DMS53 treated with DMSO at 0.1 percent for 48 hours (cell line): Measurements from ENCODE around the gene FGFR4.

Source experiments
- DNase-seq: peaks from one replicate; lab custom pipeline; 2025; ENCODE audit not compliant: unreplicated experiment; lab: John Stamatoyannopoulos, UW

Gene FGFR4

GRCh38 chr5:177099422-177100093, 12.8 kb downstream of the FGFR4 start:
- peak; percentile 21 for DNase-seq

GRCh38 chr5:177100714-177101121, 14.0 kb downstream of the FGFR4 start:
- no peak for DNase-seq

- DNase-seq: peak; percentile 45
Measured at GRCh38 chr5:177103523-177104253, 17.0 kb downstream of the FGFR4 start.

- DNase-seq: no peak
Measured at GRCh38 chr5:177105691-177106476, 19.2 kb downstream of the FGFR4 start.

GRCh38 chr5:177107159-177107558, 20.4 kb downstream of the FGFR4 start:
- no peak for DNase-seq

- no peak for DNase-seq
Measured at GRCh38 chr5:177109810-177110209, 23.1 kb downstream of the FGFR4 start.

GRCh38 chr5:177111720-177112394, 25.1 kb downstream of the FGFR4 start:
- DNase-seq: peak; percentile 23

- no peak for DNase-seq
Measured at GRCh38 chr5:177112589-177113220, 26.0 kb downstream of the FGFR4 start.

GRCh38 chr5:177113566-177114424, 27.1 kb downstream of the FGFR4 start:
- peak; percentile 61 for DNase-seq

- no peak for DNase-seq
Measured at GRCh38 chr5:177116631-177117373, 30.1 kb downstream of the FGFR4 start.

GRCh38 chr5:177117441-177118045, 30.8 kb downstream of the FGFR4 start:
- no peak for DNase-seq

- DNase-seq: no peak
Measured at GRCh38 chr5:177122566-177122965, 35.9 kb downstream of the FGFR4 start.

- no peak for DNase-seq
Measured at GRCh38 chr5:177123789-177124485, 37.2 kb downstream of the FGFR4 start.

GRCh38 chr5:177124486-177124991, 37.8 kb downstream of the FGFR4 start:
- no peak for DNase-seq

GRCh38 chr5:177126771-177127170, 40.1 kb downstream of the FGFR4 start:
- DNase-seq: no peak

GRCh38 chr5:177128551-177128981, 41.9 kb downstream of the FGFR4 start:
- no peak for DNase-seq

GRCh38 chr5:177130211-177131018, 43.7 kb downstream of the FGFR4 start:
- DNase-seq: no peak
